ENCODE measurements around the gene TUBA1C.
"Not testable (repeated sequence)": the region's sequence is repeated elsewhere in the genome, so short reads cannot be mapped to it uniquely, and the experiment has no call there.

DNA sequence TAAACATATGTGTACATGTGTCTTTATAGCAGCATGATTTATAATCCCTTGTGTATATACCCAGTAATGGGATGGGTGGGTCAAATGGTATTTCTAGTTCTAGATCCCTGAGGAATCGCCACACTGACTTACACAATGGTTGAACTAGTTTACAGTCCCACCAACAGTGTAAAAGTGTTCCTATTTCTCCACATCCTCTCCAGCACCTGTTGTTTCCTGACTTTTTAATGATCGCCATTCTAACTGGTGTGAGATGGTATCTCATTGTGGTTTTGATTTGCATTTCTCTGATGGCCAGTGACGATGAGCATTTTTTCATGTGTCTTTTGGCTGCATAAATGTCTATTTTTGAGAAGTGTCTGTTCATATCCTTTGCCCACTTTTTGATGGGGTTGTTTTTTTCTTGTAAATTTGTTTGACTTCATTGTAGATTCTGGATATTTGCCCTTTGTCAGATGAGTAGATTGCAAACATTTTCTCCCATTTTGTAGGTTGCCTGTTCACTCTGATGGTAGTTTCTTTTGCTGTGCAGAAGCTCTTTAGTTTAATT lies 45.6 kb downstream of the TUBA1C start:
- TF ChIP-seq, protein P1, sequence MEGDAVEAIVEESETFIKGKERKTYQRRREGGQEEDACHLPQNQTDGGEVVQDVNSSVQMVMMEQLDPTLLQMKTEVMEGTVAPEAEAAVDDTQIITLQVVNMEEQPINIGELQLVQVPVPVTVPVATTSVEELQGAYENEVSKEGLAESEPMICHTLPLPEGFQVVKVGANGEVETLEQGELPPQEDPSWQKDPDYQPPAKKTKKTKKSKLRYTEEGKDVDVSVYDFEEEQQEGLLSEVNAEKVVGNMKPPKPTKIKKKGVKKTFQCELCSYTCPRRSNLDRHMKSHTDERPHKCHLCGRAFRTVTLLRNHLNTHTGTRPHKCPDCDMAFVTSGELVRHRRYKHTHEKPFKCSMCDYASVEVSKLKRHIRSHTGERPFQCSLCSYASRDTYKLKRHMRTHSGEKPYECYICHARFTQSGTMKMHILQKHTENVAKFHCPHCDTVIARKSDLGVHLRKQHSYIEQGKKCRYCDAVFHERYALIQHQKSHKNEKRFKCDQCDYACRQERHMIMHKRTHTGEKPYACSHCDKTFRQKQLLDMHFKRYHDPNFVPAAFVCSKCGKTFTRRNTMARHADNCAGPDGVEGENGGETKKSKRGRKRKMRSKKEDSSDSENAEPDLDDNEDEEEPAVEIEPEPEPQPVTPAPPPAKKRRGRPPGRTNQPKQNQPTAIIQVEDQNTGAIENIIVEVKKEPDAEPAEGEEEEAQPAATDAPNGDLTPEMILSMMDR (conservative IDR thresholded peaks at IDR 0.05; ENCODE audit: low read depth, low read length) = not testable (repeated sequence)
- not testable (repeated sequence) for TF ChIP-seq EZH2phosphoT487 (IDR thresholded peaks at IDR 0.05; ENCODE audit: borderline replicate concordance, low read length); EZH2 (IDR thresholded peaks at IDR 0.05; ENCODE audit: low read length, unreplicated experiment)
